SK-N-SH (cell line): ENCODE measurements around the gene TMX2.

Source experiments
- CTCF ChIP-seq: fragments of 200-600 bp; sonication (generic); IDR thresholded peaks from 2 replicates; pipeline ENCODE4 v1.6.1; 2017; ENCODE audit warnings: antibody characterized with exemption, mild to moderate bottlenecking, moderate library complexity
- SMC3 ChIP-seq: IDR thresholded peaks from 2 replicates; pipeline ENCODE4 v1.6.1; 2012; ENCODE audit warnings: low read depth, low read length, improper control_type of control experiment

- no peak for TF ChIP-seq CTCF
- TF ChIP-seq SMC3: no peak
Measured at GRCh38 chr11:57776577-57777210, 64.3 kb downstream of the TMX2 start.
